A673 (cell line): Measurements from ENCODE around the gene ARHGEF33.

ENCODE experiments used
- CTCF ChIP-seq: fragments of 300-800, 200-600 bp; sonication (generic); conservative IDR thresholded peaks from 2 replicates; pipeline ENCODE4 v1.5.1; 2017; ENCODE audit warnings: low read depth, mild to moderate bottlenecking, antibody characterized with exemption, low read length, moderate library complexity, mixed read lengths
- EZH2 ChIP-seq: fragments of 200-600 bp; sonication (generic); IDR thresholded peaks from 2 replicates; pipeline ENCODE4 v1.6.1; 2017; ENCODE audit warnings: borderline replicate concordance, low read depth, mild to moderate bottlenecking, mixed read lengths, antibody characterized with exemption, low read length; ENCODE audit not compliant: poor library complexity, severe bottlenecking

- TF ChIP-seq EZH2 (no peak), CTCF (no peak)
Observed at GRCh38 chr2:38900726-38901125, 11.1 kb downstream of the ARHGEF33 start.
